HepG2 (cell line): ENCODE results near the gene UBAC1. TPM values are rescaled to one million over a fixed set of nuclear protein-coding genes. Genes with fewer than 3 reads are reported as not detected.

Experiments used
- HES4 ChIP-seq: sonication (generic); formaldehyde crosslinking; IDR thresholded peaks from 2 replicates; pipeline ENCODE4 v1.9.0; 2021; ENCODE audit warnings: mild to moderate bottlenecking, missing genetic modification reagents, borderline replicate concordance
- IRX3 ChIP-seq: sonication (generic); formaldehyde crosslinking; IDR thresholded peaks from 2 replicates; pipeline ENCODE4 v1.8.1; 2023; ENCODE audit warnings: mild to moderate bottlenecking, low read depth, missing genetic modification reagents, borderline replicate concordance
- KLF9 ChIP-seq: IDR thresholded peaks from 2 replicates; pipeline ENCODE4 v1.6.1; 2016; ENCODE audit warnings: low read depth
- KMT2A ChIP-seq: sonication (generic); formaldehyde crosslinking; IDR thresholded peaks from 2 replicates; pipeline ENCODE4 v1.4.0; 2020; ENCODE audit warnings: missing genetic modification reagents
- POLR2AphosphoS2 ChIP-seq: IDR thresholded peaks from 2 replicates; pipeline ENCODE4 v1.6.1; 2011; ENCODE audit warnings: low read depth, low read length, improper control_type of control experiment
- RCOR2 ChIP-seq: IDR thresholded peaks from 2 replicates; pipeline ENCODE4 v1.6.1; 2016; ENCODE audit warnings: missing biosample characterization, missing genetic modification reagents
- SCMH1 ChIP-seq: sonication (generic); formaldehyde crosslinking; IDR thresholded peaks from 2 replicates; pipeline ENCODE4 v1.9.0; 2021; ENCODE audit warnings: missing genetic modification reagents, mild to moderate bottlenecking, borderline replicate concordance
- SOX6 ChIP-seq, 2 experiments: fragments of 450-650 bp in 1 of 2; sonication (generic) in 1 of 2; formaldehyde crosslinking in 1 of 2; IDR thresholded peaks; 2 replicates each; pipeline versions ENCODE4 v1.4.0 to v1.6.1; 2017 to 2020; ENCODE audit warnings: antibody characterized with exemption in 1 of 2, mild to moderate bottlenecking in 1 of 2, missing genetic modification reagents in 1 of 2
- SP140L ChIP-seq: sonication (generic); formaldehyde crosslinking; IDR thresholded peaks from 2 replicates; pipeline ENCODE4 v1.4.0; 2020; ENCODE audit warnings: missing genetic modification reagents, borderline replicate concordance
- ZC3H4 ChIP-seq: sonication (generic); formaldehyde crosslinking; IDR thresholded peaks from 2 replicates; pipeline ENCODE4 v1.4.0; 2020; ENCODE audit warnings: missing genetic modification reagents, borderline replicate concordance
- ZNF180 ChIP-seq: sonication (generic); formaldehyde crosslinking; IDR thresholded peaks from 2 replicates; pipeline ENCODE4 v1.4.0; 2020; ENCODE audit warnings: low read depth, missing genetic modification reagents, borderline replicate concordance
- ZNF232 ChIP-seq: sonication (generic); formaldehyde crosslinking; IDR thresholded peaks from 2 replicates; pipeline ENCODE4 v1.4.0; 2020; ENCODE audit warnings: missing genetic modification reagents, borderline replicate concordance
- ZNF234 ChIP-seq: sonication (generic); formaldehyde crosslinking; conservative IDR thresholded peaks from 2 replicates; pipeline ENCODE4 v1.5.1; 2020; ENCODE audit warnings: mild to moderate bottlenecking, missing genetic modification reagents
- ZNF260 ChIP-seq: sonication (generic); formaldehyde crosslinking; IDR thresholded peaks from 2 replicates; pipeline ENCODE4 v1.4.0; 2020; ENCODE audit warnings: missing genetic modification reagents, low read depth, mild to moderate bottlenecking, borderline replicate concordance
- ZNF776 ChIP-seq: sonication (generic); formaldehyde crosslinking; IDR thresholded peaks from 2 replicates; pipeline ENCODE4 v1.4.0; 2020; ENCODE audit warnings: mild to moderate bottlenecking, missing genetic modification reagents
- ZNF781 ChIP-seq: sonication (generic); formaldehyde crosslinking; IDR thresholded peaks from 2 replicates; pipeline ENCODE4 v1.5.1; 2020; ENCODE audit warnings: borderline replicate concordance, mild to moderate bottlenecking, missing genetic modification reagents; ENCODE audit errors: not compliant biosample characterization
- polyA plus RNA-seq, 8 experiments: library from polyadenylated mRNA; depleted of rRNA in 3 of 8; stranded (reverse) in 7 of 8; unstranded in 1 of 8; fragments of >200 nt; fragmentation: Illumina TruSeq in 4 of 8; extraction: Trizol in 4 of 8; gene quantifications; 2 replicates each; pipeline versions ENCODE4 v1.2.1 to v1.2.3, GENCODE V29; 2011 to 2016; ENCODE audit warnings: low read depth in 4 of 8, missing spikeins in 1 of 8, mixed read lengths in 1 of 8; ENCODE audit not compliant: insufficient read depth in 1 of 8
- total RNA-seq, 5 experiments: library from RNA; depleted of rRNA; stranded (reverse); fragments of >200 nt; fragmentation: Illumina TruSeq; extraction: Trizol; gene quantifications; 2 replicates each; pipeline ENCODE4 v1.2.3, GENCODE V29; 2016; ENCODE audit warnings: low read depth in 1 of 5
- TF ChIP-seq, protein P1 (sequence below): IDR thresholded peaks from 2 replicates; pipeline ENCODE4 v1.6.1; 2016; ENCODE audit warnings: low read depth, missing genetic modification reagents, missing compliant biosample characterization
- TF ChIP-seq, protein P2 (sequence below): sonication (generic); formaldehyde crosslinking; IDR thresholded peaks from 2 replicates; pipeline ENCODE4 v1.4.0; 2020; ENCODE audit warnings: missing genetic modification reagents, mild to moderate bottlenecking, borderline replicate concordance
- TF ChIP-seq, protein P3 (sequence below): sonication (generic); formaldehyde crosslinking; IDR thresholded peaks from 2 replicates; pipeline ENCODE4 v1.8.0; 2022; ENCODE audit warnings: missing genetic modification reagents, mild to moderate bottlenecking, inconsistent platforms, borderline replicate concordance

UBAC1 gene
- total and polyA plus RNA-seq, 2 of the 13 experiments (the other 11 are each of a cell fraction or from before 2014, with no cell fraction given) = 32.2 to 34.1 TPM

DNA sequence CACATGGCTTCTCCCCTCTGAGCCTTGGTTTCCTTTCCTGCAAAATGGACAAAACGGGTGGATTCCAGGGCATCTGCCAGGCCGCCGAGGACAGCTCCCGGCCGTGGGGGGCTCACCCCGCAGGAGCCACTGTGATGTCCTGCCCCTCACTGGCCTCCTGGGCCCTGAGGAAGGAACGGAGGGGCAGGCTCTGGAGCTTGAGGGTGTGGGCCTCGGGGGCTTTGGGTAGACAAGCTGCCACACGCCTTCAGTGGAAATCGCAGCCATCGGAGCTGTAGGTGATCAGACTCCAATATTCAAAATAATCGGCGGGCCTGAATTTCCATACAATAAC lies 32.2 kb upstream of the UBAC1 start (continued):
- TF ChIP-seq, protein P1, sequence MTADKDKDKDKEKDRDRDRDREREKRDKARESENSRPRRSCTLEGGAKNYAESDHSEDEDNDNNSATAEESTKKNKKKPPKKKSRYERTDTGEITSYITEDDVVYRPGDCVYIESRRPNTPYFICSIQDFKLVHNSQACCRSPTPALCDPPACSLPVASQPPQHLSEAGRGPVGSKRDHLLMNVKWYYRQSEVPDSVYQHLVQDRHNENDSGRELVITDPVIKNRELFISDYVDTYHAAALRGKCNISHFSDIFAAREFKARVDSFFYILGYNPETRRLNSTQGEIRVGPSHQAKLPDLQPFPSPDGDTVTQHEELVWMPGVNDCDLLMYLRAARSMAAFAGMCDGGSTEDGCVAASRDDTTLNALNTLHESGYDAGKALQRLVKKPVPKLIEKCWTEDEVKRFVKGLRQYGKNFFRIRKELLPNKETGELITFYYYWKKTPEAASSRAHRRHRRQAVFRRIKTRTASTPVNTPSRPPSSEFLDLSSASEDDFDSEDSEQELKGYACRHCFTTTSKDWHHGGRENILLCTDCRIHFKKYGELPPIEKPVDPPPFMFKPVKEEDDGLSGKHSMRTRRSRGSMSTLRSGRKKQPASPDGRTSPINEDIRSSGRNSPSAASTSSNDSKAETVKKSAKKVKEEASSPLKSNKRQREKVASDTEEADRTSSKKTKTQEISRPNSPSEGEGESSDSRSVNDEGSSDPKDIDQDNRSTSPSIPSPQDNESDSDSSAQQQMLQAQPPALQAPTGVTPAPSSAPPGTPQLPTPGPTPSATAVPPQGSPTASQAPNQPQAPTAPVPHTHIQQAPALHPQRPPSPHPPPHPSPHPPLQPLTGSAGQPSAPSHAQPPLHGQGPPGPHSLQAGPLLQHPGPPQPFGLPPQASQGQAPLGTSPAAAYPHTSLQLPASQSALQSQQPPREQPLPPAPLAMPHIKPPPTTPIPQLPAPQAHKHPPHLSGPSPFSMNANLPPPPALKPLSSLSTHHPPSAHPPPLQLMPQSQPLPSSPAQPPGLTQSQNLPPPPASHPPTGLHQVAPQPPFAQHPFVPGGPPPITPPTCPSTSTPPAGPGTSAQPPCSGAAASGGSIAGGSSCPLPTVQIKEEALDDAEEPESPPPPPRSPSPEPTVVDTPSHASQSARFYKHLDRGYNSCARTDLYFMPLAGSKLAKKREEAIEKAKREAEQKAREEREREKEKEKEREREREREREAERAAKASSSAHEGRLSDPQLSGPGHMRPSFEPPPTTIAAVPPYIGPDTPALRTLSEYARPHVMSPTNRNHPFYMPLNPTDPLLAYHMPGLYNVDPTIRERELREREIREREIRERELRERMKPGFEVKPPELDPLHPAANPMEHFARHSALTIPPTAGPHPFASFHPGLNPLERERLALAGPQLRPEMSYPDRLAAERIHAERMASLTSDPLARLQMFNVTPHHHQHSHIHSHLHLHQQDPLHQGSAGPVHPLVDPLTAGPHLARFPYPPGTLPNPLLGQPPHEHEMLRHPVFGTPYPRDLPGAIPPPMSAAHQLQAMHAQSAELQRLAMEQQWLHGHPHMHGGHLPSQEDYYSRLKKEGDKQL (CRISPR knock-in tag) = no peak
- TF ChIP-seq KMT2A (CRISPR knock-in tag) (no peak), SCMH1 (CRISPR knock-in tag) (no peak), ZNF232 (0 out of 2 replicates have a peak, but pooled peaks have one; percentile 8), IRX3 (CRISPR knock-in tag) (0 out of 2 replicates have a peak, but pooled peaks have one; percentile 14), ZNF180 (CRISPR knock-in tag) (no peak), ZNF776 (CRISPR knock-in tag) (no peak), RCOR2 (CRISPR knock-in tag) (no peak), ZNF260 (CRISPR knock-in tag) (no peak), ZNF781 (CRISPR knock-in tag) (peak; percentile 2), SOX6 (IDR thresholded peaks at IDR 0.05) (no peak), SOX6 (CRISPR knock-in tag; IDR thresholded peaks at IDR 0.05) (no peak), POLR2AphosphoS2 (no peak), HES4 (CRISPR knock-in tag) (peak; percentile 46; the same call in 1 of the 2 replicates), ZNF234 (CRISPR knock-in tag) (no peak), ZC3H4 (CRISPR knock-in tag) (0 out of 2 replicates have a peak, but pooled peaks have one; percentile 1), SP140L (no peak), KLF9 (no peak)
- TF ChIP-seq, protein P2, sequence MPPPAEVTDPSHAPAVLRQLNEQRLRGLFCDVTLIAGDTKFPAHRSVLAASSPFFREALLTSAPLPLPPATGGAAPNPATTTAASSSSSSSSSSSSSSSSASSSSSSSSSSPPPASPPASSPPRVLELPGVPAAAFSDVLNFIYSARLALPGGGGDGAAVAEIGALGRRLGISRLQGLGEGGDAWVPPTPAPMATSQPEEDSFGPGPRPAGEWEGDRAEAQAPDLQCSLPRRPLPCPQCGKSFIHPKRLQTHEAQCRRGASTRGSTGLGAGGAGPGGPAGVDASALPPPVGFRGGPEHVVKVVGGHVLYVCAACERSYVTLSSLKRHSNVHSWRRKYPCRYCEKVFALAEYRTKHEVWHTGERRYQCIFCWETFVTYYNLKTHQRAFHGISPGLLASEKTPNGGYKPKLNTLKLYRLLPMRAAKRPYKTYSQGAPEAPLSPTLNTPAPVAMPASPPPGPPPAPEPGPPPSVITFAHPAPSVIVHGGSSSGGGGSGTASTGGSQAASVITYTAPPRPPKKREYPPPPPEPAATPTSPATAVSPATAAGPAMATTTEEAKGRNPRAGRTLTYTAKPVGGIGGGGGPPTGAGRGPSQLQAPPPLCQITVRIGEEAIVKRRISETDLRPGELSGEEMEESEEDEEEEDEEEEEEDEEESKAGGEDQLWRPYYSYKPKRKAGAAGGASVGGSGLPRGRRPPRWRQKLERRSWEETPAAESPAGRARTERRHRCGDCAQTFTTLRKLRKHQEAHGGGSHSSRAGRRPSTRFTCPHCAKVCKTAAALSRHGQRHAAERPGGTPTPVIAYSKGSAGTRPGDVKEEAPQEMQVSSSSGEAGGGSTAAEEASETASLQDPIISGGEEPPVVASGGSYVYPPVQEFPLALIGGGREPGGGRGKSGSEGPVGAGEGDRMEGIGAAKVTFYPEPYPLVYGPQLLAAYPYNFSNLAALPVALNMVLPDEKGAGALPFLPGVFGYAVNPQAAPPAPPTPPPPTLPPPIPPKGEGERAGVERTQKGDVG (CRISPR knock-in tag) = no peak
- TF ChIP-seq, protein P3, sequence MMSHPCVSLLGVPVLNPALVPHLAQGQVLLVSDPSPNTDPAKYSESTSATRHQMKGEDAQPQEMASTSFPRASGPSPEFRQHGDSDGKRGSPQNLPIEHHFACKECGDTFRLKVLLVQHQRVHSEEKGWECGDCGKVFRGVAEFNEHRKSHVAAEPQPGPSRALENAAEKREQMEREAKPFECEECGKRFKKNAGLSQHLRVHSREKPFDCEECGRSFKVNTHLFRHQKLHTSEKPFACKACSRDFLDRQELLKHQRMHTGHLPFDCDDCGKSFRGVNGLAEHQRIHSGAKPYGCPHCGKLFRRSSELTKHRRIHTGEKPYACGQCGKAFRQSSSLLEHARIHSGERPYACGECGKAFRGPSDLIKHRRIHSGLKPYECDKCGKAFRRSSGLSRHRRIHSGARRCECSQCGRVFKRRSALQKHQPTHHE (CRISPR knock-in tag) = no peak
